Psoas muscle (tissue), 8 donors: Measurements from ENCODE around the gene TJAP1. TPM values are rescaled to one million over a fixed set of nuclear protein-coding genes. Genes with fewer than 3 reads are reported as not detected.

Experiments
- ATAC-seq, 4 donors: fragments of 200-7000 bp; cut with Tn5 transposase; one replicate each; pipeline ENCODE4 v1.9.1; 2020; ENCODE audit warnings: moderate library complexity in 3 of 4, mild to moderate bottlenecking in 2 of 4
- DNase-seq, 2 donors: peaks; one replicate each; pipeline ENCODE4 v3.0.0-alpha.2; 2020
- H3K27ac ChIP-seq: fragments of 200-600 bp; one replicate; pipeline ENCODE4 v1.8.0; 2022
- H3K27me3 ChIP-seq, 3 donors: fragments of 200-600 bp in 1 of 3; one replicate each; pipeline versions ENCODE4 v1.6.1 to v1.8.0; 2013 to 2022; ENCODE audit warnings: low read length in 2 of 3, mild to moderate bottlenecking in 2 of 3, moderate library complexity in 1 of 3; ENCODE audit not compliant: insufficient read depth in 3 of 3
- H3K36me3 ChIP-seq, 2 donors: fragments of 200-600 bp in 1 of 2; one replicate each; pipeline versions ENCODE4 v1.6.1 to v1.8.0; 2013 to 2022; ENCODE audit warnings: low read depth in 1 of 2, mild to moderate bottlenecking in 1 of 2, moderate library complexity in 1 of 2; ENCODE audit not compliant: insufficient read depth in 1 of 2
- H3K4me1 ChIP-seq: fragments of 200-600 bp; one replicate; pipeline ENCODE4 v1.8.0; 2022
- H3K4me3 ChIP-seq: fragments of 200-600 bp; one replicate; pipeline ENCODE4 v1.8.0; 2022; ENCODE audit warnings: mild to moderate bottlenecking
- H3K9me3 ChIP-seq: fragments of 200-600 bp; one replicate; pipeline ENCODE4 v1.8.0; 2022
- WGBS, 3 donors: extraction: QIAGEN DNeasy Blood & Tissue Kit; methylation state at CpG; one replicate each; pipeline versions ENCODE4 v1.1.6 to v1.1.7; 2013; 5-methylcytosine and 5-hydroxymethylcytosine counted together
- intact Hi-C, 2 donors: fragments of 100-400 bp; cut with DNase I; formaldehyde crosslinking; loops; one replicate each; pipeline versions ENCODE4 v1.11.0 to v1.14.2; 2022
- polyA plus RNA-seq, 3 donors: library from polyadenylated mRNA; stranded (reverse); fragments of 200-250 nt; gene quantifications; one replicate each; pipeline ENCODE4 v1.2.3, GENCODE V29; 2013
- total RNA-seq, 4 donors: library from RNA; stranded (reverse); fragmentation: NEBNext Ultra II Directional in 2 of 4; extraction: Animal tissue kit (Norgen Biotek cat#: 25700) in 2 of 4; gene quantifications; one replicate each; pipeline versions ENCODE4 v1.2.1 to v1.2.4, GENCODE V29; 2021 to 2023
- TF ChIP-seq, protein P1 (sequence below): fragments of 200-600 bp; IDR thresholded peaks from one replicate; pipeline ENCODE4 v1.8.0; 2022; ENCODE audit warnings: antibody characterized with exemption
- donor health status: healthy with polysubstance abuse.
- donor health status: DM: no; HTN: no; CAD: no; lungs with moderate emphysema.
- donor health status: Bipolar disorder and iron deficiency.
- donor health status: healthy.
- donor health status: DM: yes; HTN: yes; CAD: no.
- donor health status: DM: no; HTN: no; CAD: no.
- donor health status: DM: no; HTN: no; CAD: no.
- donor health status: DM: yes; HTN: yes; CAD: no.

TJAP1 gene
- total and polyA plus RNA-seq, 7 donors = 18.0 to 39.9 (median 35.2) TPM

DNA sequence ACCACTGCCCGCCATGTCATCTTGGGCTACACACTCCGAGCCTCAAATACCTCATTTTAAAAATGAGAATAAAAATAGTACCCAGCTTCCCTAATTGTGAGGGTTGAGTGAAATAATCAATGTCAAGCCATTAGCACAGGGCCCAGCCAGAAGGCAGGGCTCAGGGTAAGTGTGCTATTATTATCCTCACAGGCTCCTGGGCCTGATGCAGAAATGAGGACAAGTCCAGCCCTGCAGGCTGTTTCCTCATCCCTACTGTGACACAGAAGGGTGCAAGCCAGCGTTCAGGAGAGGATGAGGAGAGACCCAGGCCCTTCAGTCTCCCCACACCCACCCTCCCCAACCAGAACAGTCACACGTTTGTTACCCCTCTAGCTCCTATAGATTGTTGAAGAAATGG is 26.0 kb upstream of the TJAP1 start:
- WGBS, 3 donors = 69 to 87% (median 84%) methylated on average over 4 of the region's 4 CpGs
- TF ChIP-seq, protein P1, sequence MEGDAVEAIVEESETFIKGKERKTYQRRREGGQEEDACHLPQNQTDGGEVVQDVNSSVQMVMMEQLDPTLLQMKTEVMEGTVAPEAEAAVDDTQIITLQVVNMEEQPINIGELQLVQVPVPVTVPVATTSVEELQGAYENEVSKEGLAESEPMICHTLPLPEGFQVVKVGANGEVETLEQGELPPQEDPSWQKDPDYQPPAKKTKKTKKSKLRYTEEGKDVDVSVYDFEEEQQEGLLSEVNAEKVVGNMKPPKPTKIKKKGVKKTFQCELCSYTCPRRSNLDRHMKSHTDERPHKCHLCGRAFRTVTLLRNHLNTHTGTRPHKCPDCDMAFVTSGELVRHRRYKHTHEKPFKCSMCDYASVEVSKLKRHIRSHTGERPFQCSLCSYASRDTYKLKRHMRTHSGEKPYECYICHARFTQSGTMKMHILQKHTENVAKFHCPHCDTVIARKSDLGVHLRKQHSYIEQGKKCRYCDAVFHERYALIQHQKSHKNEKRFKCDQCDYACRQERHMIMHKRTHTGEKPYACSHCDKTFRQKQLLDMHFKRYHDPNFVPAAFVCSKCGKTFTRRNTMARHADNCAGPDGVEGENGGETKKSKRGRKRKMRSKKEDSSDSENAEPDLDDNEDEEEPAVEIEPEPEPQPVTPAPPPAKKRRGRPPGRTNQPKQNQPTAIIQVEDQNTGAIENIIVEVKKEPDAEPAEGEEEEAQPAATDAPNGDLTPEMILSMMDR = no peak
- H3K27ac ChIP-seq = no peak overlapping the region

DNA sequence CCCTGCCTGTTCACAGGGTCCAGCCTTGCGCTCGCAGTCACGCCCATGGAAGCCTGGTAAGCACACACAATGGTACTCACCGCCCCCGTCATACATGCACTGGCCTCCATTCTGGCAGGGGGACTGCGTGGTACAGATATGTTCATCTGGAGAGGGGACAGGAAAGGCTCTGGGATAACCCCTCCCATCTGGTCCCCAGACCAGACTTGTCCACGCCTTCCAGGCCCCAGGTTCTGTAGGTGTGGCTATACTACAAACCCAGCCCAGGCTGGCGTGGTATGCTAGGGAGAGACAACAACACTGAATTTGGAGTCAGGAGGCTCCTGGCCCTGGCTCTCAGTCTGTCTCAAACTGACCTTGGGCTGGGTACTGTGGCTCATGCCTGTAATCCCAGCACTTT is 25.4 kb upstream of the TJAP1 start:
- 91 to 94% (median 92%) methylated on average over 8 of the region's 8 CpGs for WGBS, 3 donors
- no peak for DNase-seq
- intact Hi-C loops = loop anchor here in 1 of 2 donors (10.0 kb wide), 1 partner anchor 123 kb away; the partner anchor contains the start of genes POLH and XPO5
- peaks cover 4% of the 10 kb centered on the region for H3K4me1 ChIP-seq
- no peak overlapping the region for H3K4me3 ChIP-seq
- no peak for ATAC-seq
- peaks cover 0 to 20% (median 10%) of the 10 kb centered on the region in 3 donors for H3K27me3 ChIP-seq
- no peaks in the 10 kb centered on the region for H3K9me3 ChIP-seq
- no peak overlapping the region for H3K27ac ChIP-seq
- peaks cover 11 to 61% of the 10 kb centered on the region in 2 donors for H3K36me3 ChIP-seq
- TF ChIP-seq, protein P1 = no peak

More for the DNA sequence above, 26.0 kb upstream of the TJAP1 start:
- H3K36me3 ChIP-seq = peaks cover 11 to 64% of the 10 kb centered on the region in 2 donors
- intact Hi-C loops = loop anchor here in 1 of 2 donors (10.0 kb wide), 1 partner anchor 123 kb away; the partner anchor contains the start of genes POLH and XPO5
- no peak overlapping the region for H3K4me3 ChIP-seq
- ATAC-seq (no peak), DNase-seq (peak in 1 of 2 donors; percentile 4)
- H3K27me3 ChIP-seq = peaks cover 0 to 14% (median 6%) of the 10 kb centered on the region in 3 donors
- H3K9me3 ChIP-seq = no peaks in the 10 kb centered on the region
- peaks cover 4% of the 10 kb centered on the region for H3K4me1 ChIP-seq

DNA sequence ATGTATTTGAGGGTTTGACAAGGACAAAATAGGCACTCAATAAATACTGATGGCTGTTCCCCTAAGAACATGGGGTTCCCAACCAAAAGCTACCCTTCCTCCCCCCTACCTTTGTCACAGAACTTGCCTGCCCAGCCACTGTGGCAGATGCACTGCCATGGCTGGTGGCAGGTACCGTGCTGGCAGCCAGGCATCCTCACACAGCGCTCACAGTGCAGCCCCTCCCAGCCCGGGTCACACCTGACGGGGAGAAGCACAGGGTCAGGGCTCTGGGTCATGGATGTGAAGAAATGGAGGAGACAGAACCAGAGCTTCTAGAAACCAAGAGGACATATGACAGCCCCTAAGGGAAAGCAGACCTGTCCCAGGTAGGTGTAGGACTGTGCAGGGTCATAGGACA is 24.5 kb upstream of the TJAP1 start:
- no peak overlapping the region for H3K4me3 ChIP-seq
- peaks cover 4% of the 10 kb centered on the region for H3K4me1 ChIP-seq
- peaks cover 7 to 51% of the 10 kb centered on the region in 2 donors for H3K36me3 ChIP-seq
- H3K27ac ChIP-seq = no peak overlapping the region
- 96 to 98% (median 97%) methylated on average over 4 of the region's 4 CpGs for WGBS, 3 donors
- no peak for ATAC-seq
- TF ChIP-seq, protein P1 = no peak
- intact Hi-C loops = loop anchor here in 1 of 2 donors (10.0 kb wide), 1 partner anchor 122 kb away; the partner anchor contains the start of genes POLH and XPO5
- H3K9me3 ChIP-seq = no peaks in the 10 kb centered on the region
- no peak for DNase-seq
- peaks cover 0 to 30% (median 11%) of the 10 kb centered on the region in 3 donors for H3K27me3 ChIP-seq

DNA sequence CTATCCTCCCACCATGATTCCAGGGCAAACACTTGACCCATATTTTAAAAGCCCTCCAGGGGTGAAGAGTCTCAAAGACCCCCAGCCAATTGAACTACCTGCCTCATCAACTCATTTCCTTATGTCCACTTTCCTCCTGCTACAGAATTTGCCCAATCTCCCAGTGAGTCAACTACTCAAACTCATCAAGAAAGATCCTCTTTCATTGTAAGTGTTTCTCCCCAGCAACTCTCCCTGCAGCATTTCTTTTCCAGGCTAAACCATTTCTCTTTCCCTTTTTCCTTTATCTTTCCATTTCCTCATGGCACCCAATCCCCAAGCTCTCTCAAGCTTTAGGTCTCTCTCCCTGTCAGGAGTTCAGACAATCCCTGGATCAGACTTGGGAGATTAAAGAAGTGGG is 23.5 kb upstream of the TJAP1 start:
- Histone ChIP-seq H3K36me3 (peaks cover 5 to 42% of the 10 kb centered on the region in 2 donors), H3K27me3 (peaks cover 0 to 38% (median 11%) of the 10 kb centered on the region in 3 donors), H3K4me1 (peaks cover 4% of the 10 kb centered on the region), H3K4me3 (no peak overlapping the region), H3K27ac (no peak overlapping the region), H3K9me3 (no peaks in the 10 kb centered on the region)
- TF ChIP-seq, protein P1 = no peak
- ATAC-seq (no peak), DNase-seq (no peak)
- intact Hi-C loops = loop anchor here (1.0 to 10.0 kb wide), 4 partner anchors 43 to 121 kb away; partner anchors contain the start of genes POLH (in 1 of the 2) and XPO5 (in 1 of the 2)
